GM12875 (cell line): Measurements from ENCODE around the gene CD63.
"Not testable (repeated sequence)": the region's sequence is repeated elsewhere in the genome, so short reads cannot be mapped to it uniquely, and the experiment has no call there.

ENCODE experiments used
- H3K4me3 ChIP-seq: one replicate; pipeline ENCODE4 v1.5.1; 2011; ENCODE audit warnings: low read depth, low read length, control low read depth
- TF ChIP-seq, protein P1 (sequence below): IDR thresholded peaks from 2 replicates; pipeline ENCODE4 v1.5.1; 2011; ENCODE audit warnings: low read depth, mild to moderate bottlenecking, control low read depth, inconsistent platforms, low read length, moderate library complexity, borderline replicate concordance; ENCODE audit not compliant: insufficient read depth

The CD63 gene, protein sequence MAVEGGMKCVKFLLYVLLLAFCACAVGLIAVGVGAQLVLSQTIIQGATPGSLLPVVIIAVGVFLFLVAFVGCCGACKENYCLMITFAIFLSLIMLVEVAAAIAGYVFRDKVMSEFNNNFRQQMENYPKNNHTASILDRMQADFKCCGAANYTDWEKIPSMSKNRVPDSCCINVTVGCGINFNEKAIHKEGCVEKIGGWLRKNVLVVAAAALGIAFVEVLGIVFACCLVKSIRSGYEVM

DNA sequence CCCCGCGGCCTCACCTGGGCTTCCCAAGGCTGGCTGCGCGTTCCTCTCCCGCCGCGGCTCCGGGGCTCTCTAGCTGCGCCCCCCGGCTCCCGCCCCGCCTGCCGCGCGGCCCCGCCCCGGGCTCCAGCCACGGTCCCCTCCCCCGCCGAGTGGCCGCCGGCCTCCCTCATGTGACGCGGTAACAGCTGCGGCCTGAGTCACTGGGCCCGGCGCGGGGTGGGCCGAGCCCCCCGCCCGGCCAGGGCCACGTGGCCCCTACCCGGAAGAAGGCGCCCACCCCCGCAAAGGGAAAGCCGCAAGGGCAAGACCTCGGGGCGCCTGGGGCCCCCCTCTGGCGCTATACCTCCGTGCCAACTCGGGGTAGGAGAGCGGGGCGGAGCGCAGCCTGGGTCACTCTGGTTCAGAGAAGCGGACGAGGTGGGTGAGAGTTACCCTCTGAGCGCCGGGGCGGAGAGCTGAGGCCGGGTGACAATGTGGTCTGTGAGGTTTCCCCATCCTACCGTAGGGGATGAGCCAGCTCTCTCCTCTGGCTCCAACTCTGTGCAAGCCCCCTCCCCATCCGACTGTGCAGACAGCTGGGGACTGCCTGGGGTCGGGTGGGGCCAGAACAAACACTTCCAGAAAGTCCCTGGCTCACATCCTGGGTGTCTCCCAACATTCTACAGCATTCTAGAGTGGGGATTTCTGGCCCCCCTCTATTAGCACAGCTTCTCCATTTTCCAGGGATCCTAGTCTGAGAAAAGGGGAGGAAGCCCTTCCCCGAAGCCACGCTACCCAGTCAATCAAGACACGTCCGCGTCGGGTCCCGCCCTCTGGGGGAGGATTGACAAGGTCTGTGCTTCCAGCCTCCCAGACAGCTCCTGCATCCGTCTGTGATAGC is at the start of gene CD63:
TSS of gene CD63 (minus strand) at position 71 of the 880 bp plus-strand sequence. CDS start 668 bp downstream, outside the sequence.
- TF ChIP-seq, protein P1, sequence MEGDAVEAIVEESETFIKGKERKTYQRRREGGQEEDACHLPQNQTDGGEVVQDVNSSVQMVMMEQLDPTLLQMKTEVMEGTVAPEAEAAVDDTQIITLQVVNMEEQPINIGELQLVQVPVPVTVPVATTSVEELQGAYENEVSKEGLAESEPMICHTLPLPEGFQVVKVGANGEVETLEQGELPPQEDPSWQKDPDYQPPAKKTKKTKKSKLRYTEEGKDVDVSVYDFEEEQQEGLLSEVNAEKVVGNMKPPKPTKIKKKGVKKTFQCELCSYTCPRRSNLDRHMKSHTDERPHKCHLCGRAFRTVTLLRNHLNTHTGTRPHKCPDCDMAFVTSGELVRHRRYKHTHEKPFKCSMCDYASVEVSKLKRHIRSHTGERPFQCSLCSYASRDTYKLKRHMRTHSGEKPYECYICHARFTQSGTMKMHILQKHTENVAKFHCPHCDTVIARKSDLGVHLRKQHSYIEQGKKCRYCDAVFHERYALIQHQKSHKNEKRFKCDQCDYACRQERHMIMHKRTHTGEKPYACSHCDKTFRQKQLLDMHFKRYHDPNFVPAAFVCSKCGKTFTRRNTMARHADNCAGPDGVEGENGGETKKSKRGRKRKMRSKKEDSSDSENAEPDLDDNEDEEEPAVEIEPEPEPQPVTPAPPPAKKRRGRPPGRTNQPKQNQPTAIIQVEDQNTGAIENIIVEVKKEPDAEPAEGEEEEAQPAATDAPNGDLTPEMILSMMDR: no peak

DNA sequence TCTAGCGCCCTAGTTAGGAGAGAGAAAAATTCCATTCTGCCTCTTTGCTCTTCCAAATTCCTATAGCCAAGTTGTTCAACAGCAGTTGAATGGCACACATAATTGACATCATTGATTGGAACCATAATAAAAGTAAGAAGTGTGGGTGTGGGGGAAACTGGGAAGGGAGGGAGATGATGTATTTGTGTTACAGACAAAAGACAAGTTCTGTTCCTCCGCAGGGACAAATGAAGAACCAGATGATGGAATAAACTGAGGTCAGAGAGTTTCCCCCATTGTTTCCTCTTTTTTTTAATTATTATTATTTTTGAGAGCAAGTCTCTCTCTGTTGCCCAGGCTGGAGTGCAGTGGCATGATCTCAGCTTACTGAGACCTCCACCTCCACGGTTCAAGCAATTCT is 49.0 kb upstream of the CD63 start:
- TF ChIP-seq, protein P1: no peak
- H3K4me3 ChIP-seq: no peak overlapping the region

More for the DNA sequence above, at the start of gene CD63:
- H3K4me3 ChIP-seq: peak within 1 kb of the TSS; percentile 89

DNA sequence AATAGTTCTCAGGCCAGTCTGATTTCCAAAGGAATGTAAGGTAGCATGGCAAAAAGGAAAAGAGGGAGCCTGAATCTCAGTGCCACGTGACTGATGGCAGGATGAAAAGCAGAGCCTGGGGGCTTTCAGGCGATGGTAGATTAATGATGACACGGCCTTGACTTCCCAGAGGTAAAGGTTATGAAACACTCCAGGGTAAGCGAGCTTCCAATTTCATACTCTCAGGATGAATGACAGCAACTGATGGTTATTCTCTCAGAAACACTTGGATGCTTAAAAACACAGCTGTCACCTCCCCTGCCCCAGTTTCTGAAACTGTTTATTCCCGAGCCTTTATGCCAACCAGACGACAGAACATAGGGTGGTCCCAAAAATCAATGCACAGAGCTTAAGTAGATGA is 42.9 kb upstream of the CD63 start:
- TF ChIP-seq, protein P1: no peak
- H3K4me3 ChIP-seq: no peak overlapping the region

DNA sequence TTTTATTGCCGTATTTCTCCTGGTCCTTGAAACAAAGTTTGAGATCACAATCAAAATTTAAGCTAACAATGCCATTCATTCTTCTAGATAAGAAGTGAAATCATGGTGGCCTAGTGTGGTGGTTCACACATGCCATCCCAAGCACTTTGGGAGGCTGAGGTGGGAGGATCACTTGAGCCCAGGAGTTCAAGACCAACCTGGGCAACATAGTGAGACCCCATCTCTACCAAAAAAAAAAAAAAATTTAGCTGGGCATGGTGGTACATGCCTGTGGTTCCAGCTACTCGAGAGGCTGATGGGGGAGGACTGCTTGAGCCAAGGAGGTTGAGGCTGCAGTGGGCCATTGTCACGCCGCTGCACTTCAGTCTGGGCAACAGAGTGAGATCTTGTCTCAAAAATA is 38.3 kb upstream of the CD63 start:
- H3K4me3 ChIP-seq: no peak overlapping the region
- TF ChIP-seq, protein P1: no peak

DNA sequence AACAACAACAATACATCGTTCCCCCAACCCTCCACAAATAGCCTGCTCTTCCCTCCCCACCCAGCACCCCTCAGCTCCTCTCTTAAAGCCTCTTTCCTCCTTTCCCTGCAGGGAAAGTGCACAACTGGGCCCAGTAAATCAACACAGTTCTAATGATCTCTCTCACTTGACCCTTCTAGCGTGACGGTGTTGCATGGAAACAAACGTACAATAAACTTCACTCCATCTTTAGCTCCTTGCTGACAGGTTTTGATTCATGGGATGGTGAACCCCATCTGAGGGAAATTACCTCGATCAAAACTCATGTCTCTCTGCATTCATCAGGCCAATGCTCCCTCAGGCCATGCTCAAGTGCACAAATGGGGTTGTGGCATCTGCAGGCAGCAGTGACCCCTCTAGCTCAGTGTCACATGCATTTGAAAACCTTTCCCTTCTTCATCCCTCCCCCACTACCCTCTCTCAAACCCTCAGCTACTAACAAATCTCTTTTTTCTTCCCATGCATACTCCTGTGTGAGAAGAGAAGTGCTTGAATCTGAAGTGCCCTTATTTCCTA is 37.0 kb upstream of the CD63 start:
- TF ChIP-seq, protein P1: no peak
- H3K4me3 ChIP-seq: no peak overlapping the region

DNA sequence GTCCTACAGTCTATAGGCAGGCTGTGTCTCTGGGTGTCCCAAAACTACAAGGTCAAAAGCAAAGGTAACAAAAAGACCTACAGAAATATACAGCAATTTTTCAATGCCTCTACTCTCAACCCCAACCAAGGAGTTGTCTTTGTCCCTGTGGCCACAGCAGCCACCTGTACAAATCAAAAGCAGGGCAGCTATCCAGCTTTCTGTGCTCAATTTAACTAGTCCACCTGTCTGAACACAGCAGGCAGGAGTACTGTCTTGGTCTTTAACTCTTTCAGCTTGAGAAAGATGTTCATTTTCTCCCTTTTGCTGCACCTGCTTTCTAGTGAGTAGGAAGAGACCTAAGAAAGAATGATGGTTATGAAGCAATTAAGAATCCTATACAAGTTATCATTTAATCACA is 33.8 kb upstream of the CD63 start:
- H3K4me3 ChIP-seq: no peak overlapping the region
- TF ChIP-seq, protein P1: no peak

DNA sequence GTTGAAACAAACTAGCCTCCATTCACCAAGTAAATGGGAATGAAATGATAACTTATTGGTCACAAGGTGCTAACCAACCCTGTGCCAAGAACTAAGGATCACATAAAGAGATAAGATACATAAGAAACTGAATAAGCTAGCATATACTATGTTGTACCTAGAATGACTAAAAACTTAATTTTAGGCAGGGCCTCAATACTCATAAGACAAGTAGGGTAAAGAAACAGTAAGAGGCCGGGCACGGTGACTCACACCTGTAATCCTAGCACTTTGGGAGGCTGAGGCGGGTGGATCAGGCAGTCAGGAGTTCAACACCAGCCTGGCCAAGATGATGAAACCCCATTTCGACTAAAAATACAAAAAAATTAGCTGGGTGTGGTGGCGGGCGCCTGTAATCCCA is 31.9 kb upstream of the CD63 start:
- no peak overlapping the region for H3K4me3 ChIP-seq

DNA sequence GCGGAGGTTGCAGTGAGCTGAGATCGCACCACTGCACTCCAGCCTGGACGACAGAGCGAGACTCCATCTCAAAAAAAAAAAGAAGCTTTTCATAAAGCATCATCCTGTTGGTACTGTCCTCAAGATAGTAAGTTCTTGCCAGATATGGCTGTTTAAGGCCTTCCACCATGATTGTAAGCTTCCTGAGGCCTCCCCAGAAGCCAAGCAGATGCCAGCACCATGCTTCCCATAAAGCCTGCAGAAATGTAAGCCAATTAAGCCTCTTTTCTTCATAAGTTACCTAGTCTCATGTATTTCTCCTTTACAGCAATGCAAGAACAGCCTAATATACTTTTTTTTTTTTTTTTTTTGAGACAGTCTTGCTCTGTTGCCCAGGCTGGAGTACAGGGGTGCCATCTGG is 29.8 kb upstream of the CD63 start:
- not testable (repeated sequence) for H3K4me3 ChIP-seq

More for the DNA sequence above, 31.9 kb upstream of the CD63 start:
- TF ChIP-seq, protein P1: no peak
